Thoracic aorta endothelial cell (primary cell): ENCODE data around the gene PROK1. TPM values are rescaled to one million over a fixed set of nuclear protein-coding genes. Genes with fewer than 3 reads are reported as not detected.

Experiments
- total RNA-seq: library from RNA; depleted of rRNA; stranded (reverse); fragments of >200 nt; gene quantifications from 2 replicates; pipeline ENCODE4 v1.2.3, GENCODE V29; 2012

Gene PROK1, protein sequence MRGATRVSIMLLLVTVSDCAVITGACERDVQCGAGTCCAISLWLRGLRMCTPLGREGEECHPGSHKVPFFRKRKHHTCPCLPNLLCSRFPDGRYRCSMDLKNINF
- total RNA-seq: not detected in 2 replicates

GRCh38 chr1:110450929-110451328 is at the start of gene PROK1:
Gene PROK1 (plus strand): TSS chr1:110451149. CDS start chr1:110451217, 68 bp downstream.

DNA sequence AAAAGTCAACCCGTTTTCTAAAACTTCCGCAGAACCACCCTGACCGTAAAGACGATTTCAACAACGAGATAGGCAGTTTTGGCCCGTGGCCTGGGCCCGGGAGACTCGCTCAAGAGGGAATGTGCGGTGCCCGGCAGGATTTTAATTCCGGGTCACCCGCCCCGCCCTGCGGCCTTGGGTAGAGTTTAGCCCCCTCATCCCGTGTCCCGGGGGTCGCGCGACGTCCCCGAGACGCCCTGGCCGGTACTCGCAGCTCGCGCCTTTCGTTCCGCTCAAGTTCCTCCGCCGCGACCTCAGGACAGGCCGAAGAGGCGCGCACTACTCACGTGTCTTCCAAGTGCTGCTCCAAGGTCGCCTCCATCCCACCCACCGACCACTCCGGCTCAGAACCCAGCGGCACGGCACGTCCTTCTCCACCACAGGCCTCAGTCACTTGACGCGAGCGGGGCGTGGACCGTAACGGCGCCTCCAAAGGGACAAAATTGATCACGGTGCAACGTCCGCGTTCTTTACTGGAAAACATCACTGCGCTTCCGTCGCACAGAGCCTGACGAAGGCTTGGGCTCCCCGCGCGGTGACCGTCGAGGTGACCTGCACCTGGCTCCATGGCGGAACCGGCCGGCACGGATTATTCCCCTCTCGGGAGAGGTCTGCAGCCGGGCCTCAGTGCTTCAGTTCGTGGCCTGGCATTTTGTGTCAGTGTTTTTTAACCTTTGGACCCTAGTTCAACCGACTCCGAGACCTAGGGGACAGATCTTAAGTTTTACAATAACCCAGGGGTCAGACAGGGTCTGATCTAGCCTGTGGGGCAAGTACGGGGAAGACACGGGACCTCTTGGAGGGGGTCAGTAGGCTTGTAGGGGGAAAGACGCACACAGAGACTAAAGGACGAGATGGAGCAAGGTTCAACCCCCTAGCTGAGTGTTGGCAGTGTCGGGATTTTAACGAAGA is 43.4 kb upstream of the PROK1 start, which contains the start of gene LAMTOR5:
TSS of gene LAMTOR5 (minus strand) at position 435 of the 951 bp plus-strand sequence. CDS start at position 361, 74 bp downstream.

Other genes with a start within 250 kb of the PROK1 start
- 8.8 and 13.6 TPM in 2 replicates for gene KCNC4, start 240.8 kb upstream of the PROK1 start, total RNA-seq
- 54.7 and 55.4 TPM in 2 replicates for gene RBM15, start 111.8 kb upstream of the PROK1 start, total RNA-seq
- 6.9 and 9.6 TPM in 2 replicates for gene SLC16A4, start 60.1 kb upstream of the PROK1 start, total RNA-seq
- gene LAMTOR5, start 43.5 kb upstream of the PROK1 start, total RNA-seq: 83.5 and 88.4 TPM in 2 replicates
- not detected in 2 replicates for gene KCNA10, start 68.0 kb downstream of the PROK1 start, total RNA-seq
- gene KCNA2, start 155.2 kb downstream of the PROK1 start, total RNA-seq: not detected in 2 replicates
- gene KCNA3, start 223.8 kb downstream of the PROK1 start, total RNA-seq: not detected in 2 replicates